Transverse colon (tissue), 4 donors: ENCODE data around the gene UBR3.

ENCODE experiments used
- EP300 ChIP-seq: sonication (generic); formaldehyde crosslinking; IDR thresholded peaks from one replicate; pipeline ENCODE4 v1.6.1; 2017; ENCODE audit warnings: antibody characterized with exemption, low read depth
- POLR2A ChIP-seq: fragments of 450-650 bp; IDR thresholded peaks from one replicate; pipeline ENCODE4 v1.6.1; 2016; ENCODE audit warnings: antibody characterized with exemption, mild to moderate bottlenecking, moderate library complexity
- POLR2AphosphoS5 ChIP-seq, 3 donors: sonication (generic); formaldehyde crosslinking; IDR thresholded peaks; one replicate each; pipeline ENCODE4 v1.6.1; 2016; ENCODE audit warnings: antibody characterized with exemption in 3 of 3
- TF ChIP-seq, protein P1 (sequence below), 5 experiments: fragments of 200-600 bp in 3 of 5; fragments of 450-650 bp in 2 of 5; sonication (generic) in 3 of 5; IDR thresholded peaks; 1 replicate in 2 of 5; 2 replicates in 3 of 5; pipeline ENCODE4 v1.5.1; 2016 to 2017; ENCODE audit warnings: antibody characterized with exemption in 5 of 5, inconsistent platforms in 3 of 5, mild to moderate bottlenecking in 2 of 5, moderate library complexity in 1 of 5

DNA sequence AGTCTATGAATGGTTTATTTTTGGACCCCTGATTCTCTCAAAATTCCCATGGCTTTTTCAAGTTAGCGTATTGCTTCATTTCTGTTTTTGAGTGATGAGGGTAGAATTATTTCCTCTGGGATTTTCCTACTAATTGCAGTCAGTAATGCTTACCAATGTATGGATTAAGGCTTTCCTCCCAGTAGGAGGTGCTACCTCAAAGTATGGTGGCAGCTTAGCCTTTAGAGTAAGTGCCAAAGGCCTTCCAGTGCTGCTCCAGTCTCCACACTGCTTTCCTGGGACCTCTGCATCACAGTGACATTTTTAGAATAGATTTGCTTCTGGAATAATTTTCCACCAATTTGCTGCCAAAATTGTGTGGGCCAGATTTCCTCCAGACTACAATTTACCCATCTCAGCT lies 44.7 kb upstream of the UBR3 start:
- TF ChIP-seq, protein P1, sequence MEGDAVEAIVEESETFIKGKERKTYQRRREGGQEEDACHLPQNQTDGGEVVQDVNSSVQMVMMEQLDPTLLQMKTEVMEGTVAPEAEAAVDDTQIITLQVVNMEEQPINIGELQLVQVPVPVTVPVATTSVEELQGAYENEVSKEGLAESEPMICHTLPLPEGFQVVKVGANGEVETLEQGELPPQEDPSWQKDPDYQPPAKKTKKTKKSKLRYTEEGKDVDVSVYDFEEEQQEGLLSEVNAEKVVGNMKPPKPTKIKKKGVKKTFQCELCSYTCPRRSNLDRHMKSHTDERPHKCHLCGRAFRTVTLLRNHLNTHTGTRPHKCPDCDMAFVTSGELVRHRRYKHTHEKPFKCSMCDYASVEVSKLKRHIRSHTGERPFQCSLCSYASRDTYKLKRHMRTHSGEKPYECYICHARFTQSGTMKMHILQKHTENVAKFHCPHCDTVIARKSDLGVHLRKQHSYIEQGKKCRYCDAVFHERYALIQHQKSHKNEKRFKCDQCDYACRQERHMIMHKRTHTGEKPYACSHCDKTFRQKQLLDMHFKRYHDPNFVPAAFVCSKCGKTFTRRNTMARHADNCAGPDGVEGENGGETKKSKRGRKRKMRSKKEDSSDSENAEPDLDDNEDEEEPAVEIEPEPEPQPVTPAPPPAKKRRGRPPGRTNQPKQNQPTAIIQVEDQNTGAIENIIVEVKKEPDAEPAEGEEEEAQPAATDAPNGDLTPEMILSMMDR (IDR thresholded peaks at IDR 0.05) = no peak
- TF ChIP-seq POLR2A (no peak), EP300 (no peak), POLR2AphosphoS5 (IDR thresholded peaks at IDR 0.05) (no peak)
